HG02763 (cell line): ENCODE data around the gene PEX19.

Source experiments
- ATAC-seq: cut with Tn5 transposase; IDR thresholded peaks from one replicate; pipeline ENCODE4 v1.9.1; 2021; ENCODE audit warnings: mild to moderate bottlenecking, moderate library complexity; ENCODE audit not compliant: unreplicated experiment

The PEX19 gene

DNA sequence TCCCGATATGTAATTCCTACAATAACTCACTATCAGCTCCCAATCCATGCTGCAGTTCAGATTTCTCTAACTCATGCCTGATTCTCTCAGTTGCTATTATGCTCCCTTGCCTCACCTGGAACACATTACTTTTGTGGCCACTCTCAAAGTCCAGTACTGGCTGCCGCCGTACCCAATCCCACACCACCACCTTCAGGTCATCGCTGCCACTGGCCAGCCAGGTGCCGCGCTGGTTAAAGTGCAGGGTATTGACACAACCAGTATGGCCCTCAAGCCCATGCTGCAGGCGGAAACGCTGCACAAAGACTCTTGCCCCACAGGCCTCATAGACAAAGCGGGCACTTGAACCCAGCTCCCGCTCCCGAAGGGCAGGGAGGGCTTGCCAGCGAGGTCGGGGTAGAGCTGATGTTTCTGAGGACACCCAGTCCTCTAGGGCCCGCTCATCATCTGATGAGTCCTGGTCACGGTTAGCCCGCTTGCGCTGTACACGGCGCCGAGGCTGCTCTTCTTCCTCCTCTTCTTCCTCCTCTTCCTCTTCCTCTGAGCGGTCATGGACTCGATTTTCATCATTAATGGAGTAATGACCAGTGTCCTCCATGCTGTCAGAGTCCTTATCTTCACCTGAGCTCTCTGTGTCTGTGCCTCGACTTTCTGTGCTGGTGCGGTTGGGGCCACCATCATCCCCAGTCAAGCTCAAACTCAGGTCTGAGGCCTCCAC lies 45.2 kb downstream of the PEX19 start:
- no peak for ATAC-seq

DNA sequence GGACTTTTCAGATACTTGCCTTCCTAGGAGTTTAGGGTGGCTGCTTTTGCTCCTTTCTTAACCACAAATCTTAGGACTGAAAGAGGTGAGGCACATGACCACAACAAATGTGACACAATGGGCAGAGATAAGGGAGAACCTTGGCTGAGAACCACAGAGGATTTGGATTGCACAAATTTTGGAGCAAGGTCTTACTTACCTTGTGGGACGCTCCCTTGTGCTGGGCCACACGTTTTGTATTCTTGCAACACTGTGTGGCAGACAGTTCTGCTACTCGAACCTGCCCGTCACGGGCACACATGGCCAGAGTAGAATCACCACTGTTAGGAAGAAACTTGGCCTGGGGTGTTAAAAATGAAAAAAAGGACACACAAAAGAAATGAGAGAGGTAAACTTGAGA lies 46.5 kb downstream of the PEX19 start:
- ATAC-seq: no peak

DNA sequence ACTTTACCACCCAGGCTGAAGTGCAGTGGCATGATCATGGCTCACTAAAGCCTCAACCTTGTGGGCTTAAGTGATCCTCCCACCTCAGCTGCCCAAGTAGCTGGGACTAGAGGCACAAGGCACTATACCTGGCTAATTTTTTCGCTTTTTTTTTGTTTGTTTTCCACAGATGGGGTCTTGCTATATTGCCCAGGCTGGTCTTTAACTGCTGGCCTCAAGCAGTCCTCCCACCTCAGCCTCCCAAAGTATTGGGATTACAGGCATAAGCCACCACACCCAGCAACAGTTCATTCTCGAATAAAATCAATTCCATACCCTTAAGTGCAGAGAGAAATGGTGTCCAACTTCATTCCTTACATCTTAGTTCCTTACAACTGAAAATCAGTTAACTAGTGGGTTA lies 47.4 kb downstream of the PEX19 start:
- no peak for ATAC-seq

DNA sequence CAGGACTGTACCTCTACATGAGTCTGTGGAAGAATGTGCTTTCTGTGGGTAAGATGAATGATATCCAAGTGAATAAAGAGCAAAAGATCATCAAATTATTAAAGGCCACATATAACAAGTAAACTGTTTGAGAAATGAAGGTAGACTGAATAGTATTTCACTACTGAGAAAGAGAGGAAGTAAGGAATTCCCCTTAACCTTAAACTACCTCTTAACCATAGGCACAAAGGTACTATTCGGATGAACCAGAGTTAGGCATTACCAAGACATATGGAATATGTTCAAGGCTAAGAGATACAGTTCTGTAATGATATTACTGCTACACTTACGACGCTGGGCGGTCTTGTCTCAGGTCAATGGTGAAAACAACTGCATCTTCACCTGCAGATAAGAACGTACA lies 48.1 kb downstream of the PEX19 start:
- ATAC-seq: no peak

DNA sequence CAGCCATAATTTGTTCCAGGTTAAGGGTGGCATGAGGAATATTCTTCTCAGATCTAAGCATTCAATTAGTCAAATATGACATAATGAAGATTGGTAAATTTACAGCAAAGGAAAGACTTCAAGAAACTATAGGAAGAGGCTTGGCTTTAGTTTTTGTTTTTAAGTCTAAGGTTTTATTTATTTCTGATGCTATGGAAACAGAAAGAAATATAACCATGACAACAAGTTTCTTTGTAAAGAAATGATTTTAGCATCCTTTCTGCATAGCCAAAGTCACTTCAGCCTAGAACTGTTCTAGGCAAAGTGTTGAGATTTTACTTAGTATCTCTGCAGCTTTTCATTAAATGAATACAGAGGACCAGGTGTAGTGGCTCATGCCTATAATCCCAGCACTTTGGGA lies 52.0 kb downstream of the PEX19 start:
- ATAC-seq: no peak

DNA sequence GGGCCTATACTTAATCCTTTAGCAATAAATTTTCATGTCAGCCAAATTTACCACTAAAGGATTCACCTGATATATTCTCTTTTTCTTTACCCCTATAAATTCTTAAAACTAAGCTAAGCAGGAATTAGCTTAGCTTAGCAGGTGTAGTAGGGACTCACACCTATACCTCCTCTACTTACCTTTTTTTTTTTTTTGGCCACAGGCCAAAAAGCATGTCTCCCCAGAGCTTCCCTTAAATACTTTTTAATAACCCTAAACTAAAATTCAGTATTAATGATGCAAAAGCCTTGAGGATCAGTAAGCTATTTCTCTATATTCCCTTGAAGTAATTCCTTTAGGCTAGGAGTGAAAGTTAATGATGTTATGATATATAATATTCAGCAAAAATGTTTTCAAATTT lies 56.5 kb downstream of the PEX19 start:
- no peak for ATAC-seq

DNA sequence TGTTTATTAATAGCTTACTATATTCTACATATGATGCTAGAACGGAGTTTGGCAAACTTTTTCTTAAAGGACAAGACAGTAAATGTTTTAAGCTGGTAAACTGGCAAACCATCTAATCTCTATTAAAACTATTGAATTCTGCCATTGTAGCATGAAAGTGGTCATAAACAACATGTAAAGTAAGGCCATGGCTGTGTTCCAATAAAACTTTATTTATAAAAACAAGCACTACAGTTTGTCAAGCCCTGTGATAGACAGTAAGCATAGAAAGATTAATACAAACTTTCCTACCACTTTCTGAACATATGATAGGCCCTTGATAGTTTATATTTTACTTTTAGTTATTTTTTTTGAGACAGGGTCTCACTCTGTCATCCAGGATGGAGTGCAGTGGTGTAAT lies 57.4 kb downstream of the PEX19 start:
- no peak for ATAC-seq

DNA sequence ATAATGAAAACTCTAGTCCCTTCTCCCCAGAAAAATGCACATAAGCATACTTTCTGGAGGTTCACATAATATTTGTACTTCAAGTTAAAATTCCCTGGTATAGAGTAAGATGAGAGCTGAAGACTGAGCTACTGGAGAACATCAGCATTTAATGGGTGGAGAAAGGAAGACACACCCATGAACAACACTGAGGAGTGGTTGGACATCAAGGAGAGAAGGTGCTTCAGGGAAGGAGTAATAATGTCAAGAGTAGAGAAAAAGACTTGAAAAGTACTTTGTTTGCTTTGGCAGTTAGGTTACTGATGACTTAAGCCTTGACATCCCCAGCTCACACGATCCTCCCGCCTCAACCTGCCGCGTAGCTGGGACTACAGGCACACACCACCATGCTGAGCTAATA lies 57.9 kb downstream of the PEX19 start:
- no peak for ATAC-seq
